HL-60 (cell line): ENCODE results near the gene CCDC71L.

ENCODE experiments used
- DNase-seq, 2 experiments: peaks; one replicate each; pipeline ENCODE4 v3.0.0-alpha.2; 2010 to 2020; ENCODE audit warnings: low read depth in 1 of 2, low spot score in 1 of 2
- H3K27ac ChIP-seq: fragments of 250-450 bp; sonication (Bioruptor Pico); replicated peaks from 2 replicates; pipeline ENCODE4 v1.5.1; 2020; ENCODE audit warnings: mild to moderate bottlenecking, moderate library complexity
- H3K27me3 ChIP-seq: fragments of 250-450 bp; sonication (Bioruptor Pico); 2 replicates; pipeline ENCODE4 v1.5.1; 2021; ENCODE audit warnings: mild to moderate bottlenecking, moderate library complexity; ENCODE audit not compliant: insufficient read depth, poor library complexity, severe bottlenecking
- H3K4me3 ChIP-seq: replicated peaks from 2 replicates; pipeline ENCODE4 v1.5.1; 2011; ENCODE audit warnings: mild to moderate bottlenecking, control low read depth, low read length; ENCODE audit not compliant: insufficient read depth
- CTCF ChIP-seq: IDR thresholded peaks from one replicate; pipeline ENCODE4 v1.5.1; 2011; ENCODE audit warnings: low read length, control low read depth, inconsistent platforms; ENCODE audit not compliant: insufficient read depth
- GABPA ChIP-seq: IDR thresholded peaks from 2 replicates; pipeline ENCODE4 v1.6.1; 2012; ENCODE audit warnings: low read depth
- POLR2AphosphoS5 ChIP-seq: IDR thresholded peaks from 2 replicates; pipeline ENCODE4 v1.6.1; 2012; ENCODE audit warnings: low read depth
- REST ChIP-seq: IDR thresholded peaks from 2 replicates; pipeline ENCODE4 v1.6.1; 2012; ENCODE audit warnings: low read depth; ENCODE audit not compliant: insufficient replicate concordance
- SPI1 ChIP-seq: IDR thresholded peaks from 2 replicates; pipeline ENCODE4 v1.6.1; 2012; ENCODE audit warnings: low read depth, mild to moderate bottlenecking, borderline replicate concordance

Gene CCDC71L

GRCh38 chr7:106615808-106616707 is 44.9 kb downstream of the CCDC71L start:
- Histone ChIP-seq H3K4me3 (no peak overlapping the region), H3K27ac (no peak overlapping the region), H3K27me3 (no peaks in the 10 kb centered on the region)
- no peak for DNase-seq
- TF ChIP-seq POLR2AphosphoS5 (no peak), SPI1 (no peak), REST (no peak), CTCF (no peak), GABPA (no peak)

GRCh38 chr7:106614751-106615150 is 46.2 kb downstream of the CCDC71L start:
- TF ChIP-seq REST (no peak), CTCF (no peak), SPI1 (no peak), POLR2AphosphoS5 (no peak), GABPA (no peak)

GRCh38 chr7:106613848-106614560 is 47.0 kb downstream of the CCDC71L start:
- TF ChIP-seq SPI1 (no peak), POLR2AphosphoS5 (no peak), REST (no peak), CTCF (no peak), GABPA (no peak)
- no peak for DNase-seq
- Histone ChIP-seq H3K27me3 (no peaks in the 10 kb centered on the region), H3K27ac (no peak overlapping the region), H3K4me3 (no peak overlapping the region)

More at GRCh38 chr7:106614751-106615150, 46.2 kb downstream of the CCDC71L start:
- no peaks in the 10 kb centered on the region for H3K27me3 ChIP-seq
- no peak overlapping the region for H3K27ac ChIP-seq
- DNase-seq = no peak
- no peak overlapping the region for H3K4me3 ChIP-seq
